Activated effector memory CD4-positive, alpha-beta T cell treated with Interleukin-2 at 50 U/mL for 16 hours (primary cell): ENCODE measurements around the gene LHX1.

Source experiments
- DNase-seq: peaks from one replicate; pipeline ENCODE4 v3.0.0-alpha.2; 2020

Gene LHX1

GRCh38 chr17:36975922-36976515 is 38.7 kb downstream of the LHX1 start:
- DNase-seq = no peak

DNA sequence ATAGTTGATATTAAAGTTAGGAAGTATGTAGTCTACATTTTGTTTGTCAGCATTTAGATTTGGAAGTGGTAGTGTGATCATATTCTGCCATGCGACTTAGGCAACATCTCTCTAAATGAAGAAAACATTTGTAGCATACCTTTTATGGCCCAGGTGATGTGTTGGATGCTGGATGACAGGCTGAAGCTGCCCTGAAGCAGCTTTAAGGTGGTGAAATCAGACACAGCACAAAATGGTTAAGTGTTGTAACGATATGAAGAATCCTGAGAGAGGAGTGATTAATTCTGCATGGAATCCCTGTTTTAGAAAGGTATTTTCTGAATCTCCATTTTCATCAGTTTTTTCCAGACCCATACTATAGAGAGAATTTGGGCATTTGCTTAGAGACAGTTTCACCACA is 39.8 kb downstream of the LHX1 start:
- no peak for DNase-seq

- DNase-seq = no peak
Observed at GRCh38 chr17:36977568-36977967, 40.3 kb downstream of the LHX1 start.

DNA sequence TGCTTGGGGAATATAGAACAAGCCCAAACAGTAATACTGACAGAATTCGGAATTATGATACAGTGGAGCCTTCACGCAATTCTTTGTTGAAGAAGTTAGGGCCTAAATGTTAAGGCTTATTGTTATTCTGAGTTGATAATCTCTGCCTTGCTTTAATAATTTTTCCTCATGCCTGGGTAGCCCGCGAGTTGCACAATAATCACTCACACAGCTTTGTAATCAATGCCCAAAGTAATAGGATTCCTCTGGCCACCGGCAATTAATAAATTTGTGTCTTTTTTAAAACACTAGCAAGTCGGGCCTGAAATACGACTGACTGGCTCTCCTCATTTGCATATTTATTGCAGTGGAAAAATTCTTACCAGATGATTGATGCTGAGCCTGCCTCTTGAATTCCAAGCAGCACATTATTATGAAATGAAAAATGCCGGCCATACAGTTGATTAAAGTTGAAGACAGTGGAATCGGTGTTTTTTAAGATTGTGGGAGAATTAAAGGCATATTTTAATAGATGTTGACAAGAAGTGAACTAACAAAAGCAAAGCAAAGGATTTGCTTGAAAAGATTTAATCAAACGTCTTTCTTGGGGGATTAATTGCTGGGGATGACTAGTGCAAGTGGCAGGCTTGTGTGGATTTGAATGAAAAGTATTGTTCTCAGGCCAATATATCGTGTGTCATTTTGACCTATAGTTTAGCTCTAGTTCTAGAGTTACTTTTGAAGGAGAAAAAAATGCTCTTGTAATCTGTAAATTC is 41.7 kb downstream of the LHX1 start:
- no peak for DNase-seq

GRCh38 chr17:36979565-36979941 is 42.3 kb downstream of the LHX1 start:
- no peak for DNase-seq

GRCh38 chr17:36980280-36980761 is 43.0 kb downstream of the LHX1 start:
- no peak for DNase-seq

DNA sequence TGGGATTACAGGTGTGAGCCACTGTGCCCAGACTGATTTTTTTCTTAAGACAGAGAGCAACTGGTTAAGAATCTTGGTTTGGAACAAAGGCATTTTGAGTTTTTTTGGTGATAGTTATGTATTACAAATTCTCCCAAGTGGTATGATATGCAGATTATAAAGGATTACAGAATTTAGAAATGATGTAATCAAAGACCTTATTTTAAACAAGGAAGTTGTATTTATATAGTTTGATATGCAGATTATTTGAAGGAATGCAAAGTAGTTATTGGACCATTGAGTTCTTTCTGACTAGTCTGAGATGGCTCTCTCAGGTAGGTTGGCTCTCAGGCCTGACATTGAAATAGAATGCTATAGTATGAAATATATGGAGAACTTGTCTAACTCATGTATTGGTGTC is 46.3 kb downstream of the LHX1 start:
- no peak for DNase-seq

DNA sequence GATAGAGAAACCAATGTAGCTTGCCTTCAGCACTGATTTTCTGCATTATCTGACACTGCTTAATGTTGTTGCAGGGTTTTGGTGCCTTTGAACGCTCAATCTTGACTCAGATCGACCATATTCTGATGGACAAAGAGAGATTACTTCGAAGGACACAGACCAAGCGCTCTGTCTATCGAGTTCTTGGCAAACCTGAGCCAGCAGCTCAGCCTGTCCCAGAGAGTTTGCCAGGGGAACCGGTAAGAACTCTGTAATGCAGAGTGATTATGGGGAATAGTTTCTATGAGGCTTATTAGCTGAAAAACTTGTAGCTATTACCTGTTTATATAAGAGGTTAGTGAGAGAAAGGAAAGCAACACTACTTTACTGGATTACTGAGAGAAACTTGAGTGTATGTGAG is 51.9 kb downstream of the LHX1 start:
- no peak for DNase-seq

DNA sequence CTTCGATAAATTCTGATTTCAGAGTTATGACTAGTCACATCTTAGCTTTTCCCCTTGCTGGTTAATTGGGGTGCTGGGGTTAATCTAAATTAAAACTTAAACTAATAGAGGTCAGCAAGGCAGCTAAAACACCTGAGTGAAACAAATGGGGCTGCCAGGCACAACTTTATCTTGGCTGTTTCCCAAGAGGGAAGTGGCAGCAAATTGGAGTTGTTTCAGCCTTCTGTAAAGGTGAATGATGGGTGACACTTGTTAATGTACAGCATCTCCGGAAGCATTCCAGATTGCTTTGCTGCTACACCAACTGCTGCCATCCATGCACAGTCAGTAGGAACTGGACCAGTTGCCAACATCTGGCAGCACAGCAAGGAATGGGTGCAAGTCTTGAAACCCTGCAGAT is 55.4 kb downstream of the LHX1 start:
- no peak for DNase-seq

- DNase-seq = no peak
Observed at GRCh38 chr17:36993227-36993626, 56.0 kb downstream of the LHX1 start.
